Measurements from ENCODE around the gene C10orf105.
A peak's percentile ranks its signal among the peaks of the same experiment; 100 is the strongest.

The C10orf105 gene

DNA sequence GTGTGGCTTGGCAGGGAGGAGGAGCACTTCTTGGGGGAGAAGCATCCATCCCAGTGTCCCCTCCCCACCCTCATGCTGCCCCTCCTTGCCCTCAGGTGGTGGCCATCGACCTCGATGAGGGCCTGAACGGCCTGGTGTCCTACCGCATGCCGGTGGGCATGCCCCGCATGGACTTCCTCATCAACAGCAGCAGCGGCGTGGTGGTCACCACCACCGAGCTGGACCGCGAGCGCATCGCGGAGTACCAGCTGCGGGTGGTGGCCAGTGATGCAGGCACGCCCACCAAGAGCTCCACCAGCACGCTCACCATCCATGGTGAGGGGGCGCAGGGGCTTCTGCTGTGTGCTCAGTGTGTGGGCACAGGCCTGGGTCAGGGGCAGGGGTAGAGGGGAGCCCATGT is 14.8 kb downstream of the C10orf105 start:
- FAIRE-seq, result no peak

GRCh38 chr10:71703577-71703976 is 16.0 kb downstream of the C10orf105 start:
- no peak for FAIRE-seq
- no peak for DNase-seq (ENCODE audit: insufficient read length, low spot score)

More for the DNA sequence above, 14.8 kb downstream of the C10orf105 start:
- DNase-seq (ENCODE audit: insufficient read length, low spot score), result no peak

DNA sequence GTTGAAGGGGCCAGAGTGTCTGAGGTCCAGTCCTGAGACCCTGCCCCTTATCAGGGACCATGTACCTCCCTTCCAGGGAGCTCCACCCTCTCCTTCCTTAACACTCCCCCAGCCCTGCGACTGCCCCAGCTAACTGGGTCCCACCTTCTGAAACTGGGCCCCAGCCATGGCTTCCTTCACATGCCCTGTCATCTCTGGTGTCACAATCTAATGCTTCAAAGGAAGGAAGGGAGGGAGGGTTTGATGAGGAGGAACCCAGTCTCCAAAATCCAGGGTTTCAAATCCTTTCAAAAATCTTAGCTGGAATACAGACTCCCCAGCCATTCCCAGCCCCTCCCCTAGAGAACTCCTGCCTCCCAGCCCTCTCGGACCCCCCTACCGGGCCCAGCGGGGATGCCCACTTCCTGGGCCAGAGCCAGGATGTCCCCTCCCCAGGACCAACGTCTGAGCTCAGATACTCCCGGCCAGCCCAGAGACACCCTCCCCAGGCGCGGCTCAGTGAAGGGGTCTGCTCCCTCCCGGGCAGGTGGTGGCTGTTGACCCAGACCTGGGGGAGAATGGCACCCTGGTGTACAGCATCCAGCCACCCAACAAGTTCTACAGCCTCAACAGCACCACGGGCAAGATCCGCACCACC is 18.0 kb downstream of the C10orf105 start:
- FAIRE-seq, result no peak
- DNase-seq (ENCODE audit: insufficient read length, low spot score), result no peak

DNA sequence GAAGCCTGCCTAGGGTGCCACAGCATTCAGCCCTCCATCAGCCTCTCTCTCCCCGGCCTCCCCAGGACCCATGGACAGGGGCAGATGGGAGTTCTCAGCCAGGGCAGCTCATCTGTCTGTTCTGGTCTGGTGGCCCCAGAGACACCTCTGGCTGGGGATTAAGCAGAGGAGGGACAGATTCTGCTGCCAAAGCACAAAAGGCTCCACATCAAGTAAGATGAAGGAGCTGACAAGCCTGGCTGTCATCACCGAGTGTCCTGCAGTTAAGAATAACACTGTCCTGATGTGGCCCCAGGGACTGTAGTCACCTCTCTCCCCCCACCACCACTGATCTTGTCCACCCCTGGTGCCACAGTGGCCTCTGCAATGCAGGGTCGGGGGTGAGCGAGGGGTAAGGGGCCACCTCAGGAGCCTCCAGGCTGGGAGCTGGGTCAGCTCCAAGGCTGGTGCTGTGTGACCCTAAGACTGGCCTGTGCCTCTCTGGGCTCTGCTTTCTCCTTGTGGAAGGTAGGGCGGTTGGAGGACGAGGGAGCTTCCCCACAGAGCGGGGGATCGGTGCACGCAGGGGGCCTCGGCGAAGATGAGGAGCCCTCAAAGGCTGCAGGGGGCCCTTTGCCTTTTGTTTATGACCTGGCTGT is 18.7 kb downstream of the C10orf105 start:
- DNase-seq (ENCODE audit: insufficient read length, low spot score) (no peak), FAIRE-seq (no peak)

- no peak for FAIRE-seq
- DNase-seq (ENCODE audit: insufficient read length, low spot score), result no peak
Measured at GRCh38 chr10:71698737-71699136, 20.8 kb downstream of the C10orf105 start.

- FAIRE-seq (no peak), DNase-seq (ENCODE audit: insufficient read length, low spot score) (no peak)
Measured at GRCh38 chr10:71697938-71698709, 21.5 kb downstream of the C10orf105 start.

GRCh38 chr10:71696628-71697326 is 22.8 kb downstream of the C10orf105 start:
- peak; percentile 76 for FAIRE-seq
- peak; percentile 59 for DNase-seq (ENCODE audit: insufficient read length, low spot score)

DNA sequence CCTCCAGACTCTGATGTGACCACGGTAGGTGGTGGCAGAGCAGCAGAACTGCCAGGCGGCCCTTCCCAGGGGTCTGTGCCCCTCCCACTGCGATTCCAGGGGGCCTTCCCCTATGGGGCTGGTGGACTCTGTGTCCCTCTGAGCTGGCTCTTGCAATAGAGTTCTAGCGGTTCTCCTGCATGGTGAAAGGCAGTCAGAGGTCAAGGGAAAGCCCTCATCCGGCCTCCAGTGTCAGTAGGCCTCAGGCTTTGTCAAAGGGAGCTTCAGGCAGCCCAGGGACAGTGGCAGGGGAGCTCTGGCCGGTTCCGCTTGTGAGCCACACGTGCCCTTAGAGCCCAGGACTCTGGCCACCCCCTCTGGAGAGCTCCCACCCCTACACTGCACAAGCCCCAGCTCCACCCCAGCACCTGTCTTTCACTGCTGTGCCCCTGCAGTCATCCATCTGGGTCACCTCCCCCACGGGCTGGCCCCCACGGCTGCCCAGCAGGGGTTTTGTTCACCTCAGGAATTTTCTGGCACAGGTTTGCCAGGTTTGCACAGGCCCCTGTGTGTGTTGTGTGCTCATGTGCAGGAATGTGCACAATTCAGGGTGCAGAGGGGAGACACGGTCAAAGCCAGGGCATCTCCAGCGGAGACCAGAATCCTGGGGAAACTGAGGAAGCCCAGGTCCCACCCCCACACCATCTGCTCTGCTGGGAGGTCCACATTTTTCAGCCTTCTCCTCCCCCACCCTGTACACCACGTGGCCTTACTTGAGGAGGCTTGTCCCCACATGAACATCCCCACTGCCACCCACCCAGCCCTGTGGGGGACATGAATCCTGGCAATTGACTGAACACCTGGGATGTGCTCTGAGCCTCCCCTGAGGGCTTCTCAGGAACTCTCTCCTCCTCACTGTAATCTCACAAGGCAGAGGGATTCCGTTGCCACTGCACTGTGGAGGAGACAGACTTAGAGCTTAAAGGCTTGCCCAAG is 23.8 kb downstream of the C10orf105 start:
- peak; percentile 4 for FAIRE-seq

GRCh38 chr10:71694567-71694968 is 25.0 kb downstream of the C10orf105 start:
- DNase-seq (ENCODE audit: insufficient read length, low spot score), result peak; percentile 95
- FAIRE-seq, result peak; percentile 97

More for the DNA sequence above, 23.8 kb downstream of the C10orf105 start:
- DNase-seq (ENCODE audit: insufficient read length, low spot score), result no peak

GRCh38 chr10:71694039-71694501 is 25.5 kb downstream of the C10orf105 start:
- DNase-seq (ENCODE audit: insufficient read length, low spot score), result no peak
- FAIRE-seq, result no peak

GRCh38 chr10:71693377-71693776 is 26.2 kb downstream of the C10orf105 start:
- no peak for FAIRE-seq

GRCh38 chr10:71692598-71693306 is 26.8 kb downstream of the C10orf105 start:
- FAIRE-seq, result no peak
- DNase-seq (ENCODE audit: insufficient read length, low spot score), result no peak

More at GRCh38 chr10:71693377-71693776, 26.2 kb downstream of the C10orf105 start:
- DNase-seq (ENCODE audit: insufficient read length, low spot score), result no peak

- DNase-seq (ENCODE audit: insufficient read length, low spot score) (no peak), FAIRE-seq (no peak)
Measured at GRCh38 chr10:71691405-71691804, 28.2 kb downstream of the C10orf105 start.

- no peak for DNase-seq (ENCODE audit: insufficient read length, low spot score)
- FAIRE-seq, result no peak
Measured at GRCh38 chr10:71690094-71690720, 29.4 kb downstream of the C10orf105 start.

DNA sequence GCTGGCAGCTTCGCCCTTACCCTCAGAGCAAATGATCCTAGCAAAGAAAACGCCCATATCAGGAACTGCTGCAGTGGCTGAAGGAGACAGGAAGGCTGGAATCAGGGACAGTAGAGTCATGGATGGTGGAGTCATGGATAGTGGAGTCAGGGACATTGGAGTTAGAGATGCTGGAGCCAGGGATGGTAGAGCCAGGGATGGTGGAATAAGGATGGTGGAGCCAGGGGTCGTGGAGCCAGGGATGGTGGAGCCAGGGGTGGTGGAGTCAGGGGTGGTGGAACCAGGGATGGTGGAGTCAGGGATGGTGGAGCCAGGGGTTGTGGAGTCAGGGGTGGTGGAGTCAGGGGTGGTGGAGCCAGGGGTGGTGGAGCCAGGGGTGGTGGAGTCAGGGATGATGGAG is 31.3 kb downstream of the C10orf105 start:
- DNase-seq (ENCODE audit: insufficient read length, low spot score), result no peak
- FAIRE-seq, result no peak

DNA sequence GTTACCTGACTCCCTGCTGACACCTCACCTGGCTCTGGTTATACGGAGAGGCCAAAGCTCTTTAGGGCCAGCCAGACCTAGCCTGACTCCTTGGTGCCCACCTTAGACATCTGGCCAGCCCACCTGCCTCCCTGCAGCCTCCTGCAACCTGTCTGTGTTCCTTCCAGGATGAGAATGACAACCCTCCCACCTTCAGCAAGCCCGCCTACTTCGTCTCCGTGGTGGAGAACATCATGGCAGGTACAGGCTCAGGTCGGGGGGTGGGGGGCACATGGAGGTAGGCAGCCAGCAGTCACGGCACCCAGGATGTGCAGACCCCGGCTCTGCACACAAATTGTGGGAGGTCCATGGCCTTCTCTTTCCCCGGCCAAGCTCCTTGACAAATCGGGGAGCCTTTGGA is 32.1 kb downstream of the C10orf105 start:
- DNase-seq (ENCODE audit: insufficient read length, low spot score), result no peak
- FAIRE-seq, result no peak

- no peak for FAIRE-seq
- no peak for DNase-seq (ENCODE audit: insufficient read length, low spot score)
Measured at GRCh38 chr10:71687077-71687476, 32.5 kb downstream of the C10orf105 start.

DNA sequence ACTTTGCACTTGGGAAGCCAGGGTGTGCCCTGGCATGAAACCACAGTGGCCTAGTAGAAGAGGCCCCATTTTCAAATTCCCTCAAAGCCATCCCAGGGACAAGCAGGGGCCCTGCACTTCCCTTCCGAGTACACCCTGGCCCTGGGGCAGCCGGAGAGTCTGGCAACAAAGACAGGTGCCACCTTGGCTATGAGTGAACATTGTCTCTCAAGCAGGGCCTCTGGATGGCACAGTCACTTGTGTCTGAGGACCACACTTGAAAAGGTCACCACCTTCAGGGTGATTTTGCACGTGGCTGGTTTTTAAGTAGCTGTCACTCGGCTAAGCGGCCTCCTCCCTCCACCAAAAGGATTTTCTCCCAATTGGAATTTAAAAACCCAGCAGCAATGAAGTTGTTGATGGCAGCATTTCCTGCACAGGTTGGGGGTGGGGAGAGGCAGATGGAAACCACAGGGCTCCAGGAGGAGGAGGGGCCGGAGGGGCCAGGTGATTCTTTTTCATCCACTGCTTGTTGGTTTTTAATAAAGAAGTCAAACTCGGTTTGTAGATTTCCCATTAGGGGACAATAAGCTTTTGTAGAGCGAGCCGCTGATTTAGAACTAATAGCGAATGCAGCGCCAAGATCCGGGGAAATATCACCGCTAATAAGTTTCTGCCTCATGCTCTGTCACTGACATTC is 33.9 kb downstream of the C10orf105 start:
- no peak for FAIRE-seq
- DNase-seq (ENCODE audit: insufficient read length, low spot score), result no peak
